ENCODE measurements around the gene SPINK2. TPM values are rescaled to one million over a fixed set of nuclear protein-coding genes. Genes with fewer than 3 reads are reported as not detected.

The SPINK2 gene
- total and polyA plus RNA-seq, 2 donors (not counting 1 experiment from before 2014, with no cell fraction given): not detected

- no peak for TF ChIP-seq EZH2 (IDR thresholded peaks at IDR 0.05; ENCODE audit: low read length, missing control alignments)
- TF ChIP-seq CTCF (conservative IDR thresholded peaks at IDR 0.05 in 1 of 2, IDR thresholded peaks at IDR 0.05 in 1 of 2; ENCODE audit: low read depth in 1 of 2, low read length in 2 of 2): no peak
- DNase-seq (ENCODE audit: low read depth in 2 of 2): peak in 1 of 2 donors; percentile 56
These were observed 37.5 kb downstream of the SPINK2 start for GRCh38 chr4:56783986-56784385.

GRCh38 chr4:56782019-56782418 lies 39.5 kb downstream of the SPINK2 start:
- Histone ChIP-seq H4K20me1 (ENCODE audit: control insufficient read depth, extremely low read depth, insufficient read depth, low read length) (no peaks in the 10 kb centered on the region), H3K4me3 (replicated peaks in 1 of 4; ENCODE audit: control extremely low read depth in 1 of 4, insufficient read depth in 1 of 4, low read depth in 3 of 4, low read length in 4 of 4) (no peak overlapping the region), H2AFZ (ENCODE audit: low read length) (no peak overlapping the region), H3K9ac (ENCODE audit: insufficient read depth, low read length) (no peak overlapping the region), H3K4me2 (ENCODE audit: extremely low read depth, insufficient read depth, low read length) (no peak overlapping the region), H3K9me3 (ENCODE audit: control insufficient read depth, insufficient read depth, low read depth, low read length) (no peaks in the 10 kb centered on the region), H3K27ac (ENCODE audit: insufficient read depth, low read length) (no peak overlapping the region), H3K79me2 (ENCODE audit: control insufficient read depth, insufficient read depth, low read length) (no peaks in the 10 kb centered on the region), H3K27me3 (ENCODE audit: control insufficient read depth, insufficient read depth, low read length) (peaks cover 3% of the 10 kb centered on the region), H3K4me1 (ENCODE audit: control insufficient read depth, extremely low read depth, insufficient read depth, low read length) (no peaks in the 10 kb centered on the region), H3K36me3 (ENCODE audit: control insufficient read depth, insufficient read depth, low read length) (no peaks in the 10 kb centered on the region)
- no peak for TF ChIP-seq CTCF (conservative IDR thresholded peaks at IDR 0.05 in 1 of 2, IDR thresholded peaks at IDR 0.05 in 1 of 2; ENCODE audit: low read depth in 1 of 2, low read length in 2 of 2)
- DNase-seq (ENCODE audit: low read depth in 2 of 2): no peak

More at GRCh38 chr4:56783986-56784385, 37.5 kb downstream of the SPINK2 start:
- Histone ChIP-seq H4K20me1 (ENCODE audit: control insufficient read depth, extremely low read depth, insufficient read depth, low read length) (no peaks in the 10 kb centered on the region), H3K27ac (ENCODE audit: insufficient read depth, low read length) (no peak overlapping the region), H3K9ac (ENCODE audit: insufficient read depth, low read length) (no peak overlapping the region), H3K27me3 (ENCODE audit: control insufficient read depth, insufficient read depth, low read length) (peaks cover 3% of the 10 kb centered on the region), H3K36me3 (ENCODE audit: control insufficient read depth, insufficient read depth, low read length) (no peaks in the 10 kb centered on the region), H3K4me1 (ENCODE audit: control insufficient read depth, extremely low read depth, insufficient read depth, low read length) (no peaks in the 10 kb centered on the region), H3K79me2 (ENCODE audit: control insufficient read depth, insufficient read depth, low read length) (no peaks in the 10 kb centered on the region), H3K9me3 (ENCODE audit: control insufficient read depth, insufficient read depth, low read depth, low read length) (no peaks in the 10 kb centered on the region), H3K4me2 (ENCODE audit: extremely low read depth, insufficient read depth, low read length) (no peak overlapping the region), H2AFZ (ENCODE audit: low read length) (no peak overlapping the region), H3K4me3 (replicated peaks in 1 of 4; ENCODE audit: control extremely low read depth in 1 of 4, insufficient read depth in 1 of 4, low read depth in 3 of 4, low read length in 4 of 4) (no peak overlapping the region)

- Histone ChIP-seq H3K27me3 (ENCODE audit: control insufficient read depth, insufficient read depth, low read length) (no peaks in the 10 kb centered on the region), H2AFZ (ENCODE audit: low read length) (no peak overlapping the region), H3K4me2 (ENCODE audit: extremely low read depth, insufficient read depth, low read length) (no peak overlapping the region)
These were observed 48.2 kb downstream of the SPINK2 start for GRCh38 chr4:56773346-56773745.

More at GRCh38 chr4:56773346-56773745, 48.2 kb downstream of the SPINK2 start:
- H4K20me1 ChIP-seq (ENCODE audit: control insufficient read depth, extremely low read depth, insufficient read depth, low read length): no peaks in the 10 kb centered on the region
- no peak for DNase-seq (ENCODE audit: low read depth in 2 of 2)
- H3K9ac ChIP-seq (ENCODE audit: insufficient read depth, low read length): no peak overlapping the region
- no peaks in the 10 kb centered on the region for H3K79me2 ChIP-seq (ENCODE audit: control insufficient read depth, insufficient read depth, low read length)
- no peak overlapping the region for H3K4me3 ChIP-seq (replicated peaks in 1 of 4; ENCODE audit: control extremely low read depth in 1 of 4, insufficient read depth in 1 of 4, low read depth in 3 of 4, low read length in 4 of 4)
- no peaks in the 10 kb centered on the region for H3K9me3 ChIP-seq (ENCODE audit: control insufficient read depth, insufficient read depth, low read depth, low read length)
- H3K36me3 ChIP-seq (ENCODE audit: control insufficient read depth, insufficient read depth, low read length): no peaks in the 10 kb centered on the region
- H3K4me1 ChIP-seq (ENCODE audit: control insufficient read depth, extremely low read depth, insufficient read depth, low read length): no peaks in the 10 kb centered on the region
- H3K27ac ChIP-seq (ENCODE audit: insufficient read depth, low read length): no peak overlapping the region
- no peak for TF ChIP-seq CTCF (conservative IDR thresholded peaks at IDR 0.05 in 1 of 2, IDR thresholded peaks at IDR 0.05 in 1 of 2; ENCODE audit: low read depth in 1 of 2, low read length in 2 of 2)
- no peak for TF ChIP-seq EZH2 (IDR thresholded peaks at IDR 0.05; ENCODE audit: low read length, missing control alignments)
